ENCODE measurements around the gene TGFA. TPM values are rescaled to one million over a fixed set of nuclear protein-coding genes. Genes with fewer than 3 reads are reported as not detected.

The TGFA gene
- total and polyA plus RNA-seq, 7 experiments from 2014 or later = 0.44 to 3.2 (median 1.9) TPM; not detected in 1

DNA sequence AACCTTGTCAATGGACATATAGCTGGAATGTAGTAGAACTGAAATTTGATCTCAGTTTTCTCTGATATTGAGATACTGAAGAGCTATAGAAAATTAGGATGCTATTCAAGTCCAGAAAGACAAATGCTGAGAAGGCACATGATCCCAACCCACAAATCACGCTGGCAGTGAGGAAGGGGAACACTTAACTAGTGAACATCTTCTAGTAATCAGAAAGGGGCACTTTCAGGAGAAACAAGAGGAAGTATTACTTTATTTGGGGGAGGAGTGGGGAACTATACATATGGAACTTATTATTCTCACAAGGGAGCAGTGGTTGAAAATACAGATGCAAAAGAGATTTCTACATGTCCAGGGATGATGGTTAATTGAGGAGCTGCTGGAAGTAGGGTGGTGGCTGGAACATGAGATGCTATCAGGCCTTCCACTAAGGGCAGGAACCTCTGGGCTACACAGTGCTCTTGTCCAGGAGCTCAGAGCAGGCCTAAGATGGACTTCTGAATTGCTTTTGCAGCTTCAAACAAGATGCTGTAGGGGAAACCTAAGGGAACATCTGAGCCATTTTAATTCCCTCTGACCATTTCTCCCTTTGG is 79.3 kb downstream of the TGFA start:
- H3K27ac Mint-ChIP-seq = peak overlapping the region in 4 of 9 donors; percentile 5 to 71 (median 36)
- Histone ChIP-seq H3K36me3 (ENCODE audit: control insufficient read depth in 2 of 3, insufficient read depth in 3 of 3, low read length in 3 of 3) (no peaks in the 10 kb centered on the region), H3K27ac (ENCODE audit: low read depth, low read length) (no peak overlapping the region), H3K4me1 (ENCODE audit: control insufficient read depth in 2 of 2, insufficient read depth in 2 of 2, low read length in 2 of 2) (peaks cover 0 to 44% of the 10 kb centered on the region in 2 donors), H3K4me3 (ENCODE audit: low read length) (no peak overlapping the region), H3K27me3 (ENCODE audit: control insufficient read depth in 2 of 2, insufficient read depth in 2 of 2, low read length in 2 of 2) (no peaks in the 10 kb centered on the region), H3K9me3 (ENCODE audit: control insufficient read depth in 2 of 3, low read length in 3 of 3) (no peaks in the 10 kb centered on the region)
- no peaks in the 10 kb centered on the region for H3K36me3 Mint-ChIP-seq
- ChIA-PET CTCF (interaction anchor here (0.7 kb wide), 1 partner anchor 23 kb away, joined by 3 read pairs; no protein-coding TSS in a partner anchor), POLR2A (interaction anchor here (1.0 to 1.1 kb wide), 2 partner anchors 18 to 27 kb away, joined by 3 read pairs; no protein-coding TSS in a partner anchor)
- H3K4me1 Mint-ChIP-seq = peaks cover 15 to 81% (median 66%) of the 10 kb centered on the region in 7 donors
- no peak for ATAC-seq
- no peaks in the 10 kb centered on the region for H3K9me3 Mint-ChIP-seq
- intact Hi-C loops (cut with micrococcal nuclease) = no loop called here
- peak overlapping the region in 5 of 10 donors; percentile 4 to 60 (median 25) for H3K4me3 Mint-ChIP-seq
- DNase-seq = no peak
- H3K27me3 Mint-ChIP-seq = peaks cover 0 to 7% (median 0%) of the 10 kb centered on the region in 5 donors

DNA sequence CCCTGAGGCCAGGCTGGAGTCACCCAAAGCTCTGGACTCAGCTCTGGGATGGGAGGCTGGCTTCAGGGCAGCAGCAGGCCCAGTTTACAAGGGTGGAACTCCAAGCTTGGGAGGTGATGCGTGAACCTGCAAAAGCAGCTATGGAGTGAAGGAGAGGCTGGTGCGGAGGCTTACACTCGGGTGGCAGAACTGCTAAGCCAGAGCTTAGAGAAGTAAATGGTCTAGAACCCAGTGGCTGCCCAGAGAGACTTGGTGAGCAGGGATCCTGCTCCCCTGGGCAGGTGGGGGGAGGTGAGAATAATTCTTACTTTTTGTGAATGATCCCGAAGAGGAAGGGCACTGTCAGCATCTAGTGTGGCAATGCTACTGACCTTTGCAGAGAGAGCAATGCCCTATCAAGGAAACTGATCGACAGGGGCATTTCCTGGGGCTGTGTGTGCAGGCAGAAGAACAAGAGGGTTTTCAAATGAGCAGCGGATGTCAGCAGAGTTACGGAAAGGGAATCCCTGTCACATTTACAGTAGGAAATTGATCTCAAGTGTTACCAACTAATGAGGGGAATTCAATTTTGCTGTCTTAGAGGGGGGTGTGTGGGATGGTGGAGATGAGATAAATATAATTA is 80.4 kb downstream of the TGFA start:
- Histone ChIP-seq H3K9me3 (ENCODE audit: control insufficient read depth in 2 of 3, low read length in 3 of 3) (no peaks in the 10 kb centered on the region), H3K36me3 (ENCODE audit: control insufficient read depth in 2 of 3, insufficient read depth in 3 of 3, low read length in 3 of 3) (no peaks in the 10 kb centered on the region), H3K27me3 (ENCODE audit: control insufficient read depth in 2 of 2, insufficient read depth in 2 of 2, low read length in 2 of 2) (no peaks in the 10 kb centered on the region), H3K4me3 (ENCODE audit: low read length) (no peak overlapping the region), H3K27ac (ENCODE audit: low read depth, low read length) (no peak overlapping the region), H3K4me1 (ENCODE audit: control insufficient read depth in 2 of 2, insufficient read depth in 2 of 2, low read length in 2 of 2) (peaks cover 0 to 44% of the 10 kb centered on the region in 2 donors)
- peak; percentile 47 for ATAC-seq
- ChIA-PET POLR2A (no interaction called here), CTCF (no interaction called here)
- Mint-ChIP-seq H3K36me3 (no peaks in the 10 kb centered on the region), H3K27ac (peak overlapping the region in 7 of 9 donors; percentile 15 to 71 (median 45)), H3K27me3 (peaks cover 0 to 6% (median 0%) of the 10 kb centered on the region in 5 donors), H3K4me1 (peaks cover 15 to 89% (median 69%) of the 10 kb centered on the region in 7 donors), H3K9me3 (no peaks in the 10 kb centered on the region), H3K4me3 (peak overlapping the region; percentile 6 to 76 (median 51))
- intact Hi-C loops (cut with micrococcal nuclease) = loop anchor here in 1 of 2 donors (2.0 kb wide), 1 partner anchor 32 kb away; no protein-coding TSS in a partner anchor
- peak in 4 of 9 donors; percentile 24 to 36 (median 28) for DNase-seq

- intact Hi-C loops (cut with micrococcal nuclease) = loop anchor here in 1 of 2 donors (2.0 kb wide), 1 partner anchor 32 kb away; no protein-coding TSS in a partner anchor
- peaks cover 0 to 4% (median 0%) of the 10 kb centered on the region in 5 donors for H3K27me3 Mint-ChIP-seq
These were observed 81.3 kb downstream of the TGFA start for GRCh38 chr2:70472221-70472890.

GRCh38 chr2:70471129-70471528 is 82.5 kb downstream of the TGFA start:
- Mint-ChIP-seq H3K9me3 (peaks cover 0 to 3% (median 0%) of the 10 kb centered on the region in 11 donors), H3K27me3 (peaks cover 0 to 5% (median 0%) of the 10 kb centered on the region in 5 donors), H3K27ac (peak overlapping the region in 3 of 9 donors; percentile 19 to 38 (median 25)), H3K4me3 (peak overlapping the region in 6 of 10 donors; percentile 20 to 65 (median 44)), H3K4me1 (peaks cover 15 to 74% (median 58%) of the 10 kb centered on the region in 7 donors), H3K36me3 (no peaks in the 10 kb centered on the region)
- ATAC-seq (peak; percentile 45), DNase-seq (peak in 2 of 9 donors; percentile 19 to 22)
- intact Hi-C loops (cut with micrococcal nuclease) = no loop called here
- Histone ChIP-seq H3K36me3 (ENCODE audit: control insufficient read depth in 2 of 3, insufficient read depth in 3 of 3, low read length in 3 of 3) (no peaks in the 10 kb centered on the region), H3K27me3 (ENCODE audit: control insufficient read depth in 2 of 2, insufficient read depth in 2 of 2, low read length in 2 of 2) (no peaks in the 10 kb centered on the region), H3K4me3 (ENCODE audit: low read length) (no peak overlapping the region), H3K9me3 (ENCODE audit: control insufficient read depth in 2 of 3, low read length in 3 of 3) (no peaks in the 10 kb centered on the region), H3K4me1 (ENCODE audit: control insufficient read depth in 2 of 2, insufficient read depth in 2 of 2, low read length in 2 of 2) (peaks cover 0 to 44% of the 10 kb centered on the region in 2 donors), H3K27ac (ENCODE audit: low read depth, low read length) (no peak overlapping the region)
- POLR2A ChIA-PET = interaction anchor here (1.3 kb wide), 1 partner anchor 30 kb away, joined by 3 read pairs; no protein-coding TSS in a partner anchor
- CTCF ChIA-PET = no interaction called here

More at GRCh38 chr2:70472221-70472890, 81.3 kb downstream of the TGFA start:
- ATAC-seq (peak; percentile 51), DNase-seq (no peak)
- Histone ChIP-seq H3K27me3 (ENCODE audit: control insufficient read depth in 2 of 2, insufficient read depth in 2 of 2, low read length in 2 of 2) (no peaks in the 10 kb centered on the region), H3K4me3 (ENCODE audit: low read length) (no peak overlapping the region), H3K27ac (ENCODE audit: low read depth, low read length) (no peak overlapping the region), H3K9me3 (ENCODE audit: control insufficient read depth in 2 of 3, low read length in 3 of 3) (no peaks in the 10 kb centered on the region), H3K36me3 (ENCODE audit: control insufficient read depth in 2 of 3, insufficient read depth in 3 of 3, low read length in 3 of 3) (no peaks in the 10 kb centered on the region), H3K4me1 (ENCODE audit: control insufficient read depth in 2 of 2, insufficient read depth in 2 of 2, low read length in 2 of 2) (peaks cover 0 to 44% of the 10 kb centered on the region in 2 donors)
- CTCF ChIA-PET = no interaction called here
- POLR2A ChIA-PET = no interaction called here
- Mint-ChIP-seq H3K36me3 (no peaks in the 10 kb centered on the region), H3K4me1 (peaks cover 15 to 86% (median 69%) of the 10 kb centered on the region in 7 donors), H3K4me3 (peak overlapping the region in 3 of 10 donors; percentile 51 to 60 (median 56)), H3K27ac (peak overlapping the region in 2 of 9 donors; percentile 8 to 53), H3K9me3 (no peaks in the 10 kb centered on the region)

DNA sequence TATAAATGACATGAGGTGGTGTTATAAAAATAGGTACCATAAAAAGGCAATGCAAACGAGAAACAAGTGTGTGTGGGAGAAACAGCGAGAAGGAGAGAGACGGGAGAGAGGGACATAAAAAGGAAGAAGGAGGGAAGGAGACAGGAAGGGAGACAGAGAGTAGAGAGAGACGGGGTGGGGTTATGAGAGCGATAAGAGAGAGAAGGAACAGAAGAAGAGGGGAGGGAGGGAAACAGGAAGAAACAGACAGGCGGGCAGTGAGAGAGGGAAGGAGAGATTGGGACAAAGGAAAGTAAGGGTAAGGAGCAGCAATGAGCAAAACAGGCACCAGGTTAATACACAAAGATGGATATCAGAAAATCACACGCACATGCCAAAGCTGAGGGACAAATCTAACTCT is 83.7 kb downstream of the TGFA start:
- Histone ChIP-seq H3K4me1 (ENCODE audit: control insufficient read depth in 2 of 2, insufficient read depth in 2 of 2, low read length in 2 of 2) (peaks cover 0 to 36% of the 10 kb centered on the region in 2 donors), H3K36me3 (ENCODE audit: control insufficient read depth in 2 of 3, insufficient read depth in 3 of 3, low read length in 3 of 3) (no peaks in the 10 kb centered on the region), H3K27ac (ENCODE audit: low read depth, low read length) (no peak overlapping the region), H3K9me3 (ENCODE audit: control insufficient read depth in 2 of 3, low read length in 3 of 3) (no peaks in the 10 kb centered on the region), H3K4me3 (ENCODE audit: low read length) (no peak overlapping the region), H3K27me3 (ENCODE audit: control insufficient read depth in 2 of 2, insufficient read depth in 2 of 2, low read length in 2 of 2) (no peaks in the 10 kb centered on the region)
- Mint-ChIP-seq H3K27me3 (peaks cover 0 to 5% (median 0%) of the 10 kb centered on the region in 5 donors), H3K27ac (peak overlapping the region in 4 of 9 donors; percentile 1 to 39 (median 23)), H3K4me1 (peaks cover 10 to 63% (median 46%) of the 10 kb centered on the region in 7 donors), H3K9me3 (peaks cover 0 to 3% (median 0%) of the 10 kb centered on the region in 11 donors), H3K4me3 (peak overlapping the region in 4 of 10 donors; percentile 2 to 70 (median 32)), H3K36me3 (no peaks in the 10 kb centered on the region)
- DNase-seq (no peak), ATAC-seq (no peak)
- intact Hi-C loops (cut with micrococcal nuclease) = no loop called here
- ChIA-PET CTCF (interaction anchor here (0.6 kb wide), 1 partner anchor 1720 kb away, joined by 4 read pairs; no protein-coding TSS in a partner anchor), POLR2A (interaction anchor here (1.3 kb wide), 1 partner anchor 29 kb away, joined by 3 read pairs; no protein-coding TSS in a partner anchor)

DNA sequence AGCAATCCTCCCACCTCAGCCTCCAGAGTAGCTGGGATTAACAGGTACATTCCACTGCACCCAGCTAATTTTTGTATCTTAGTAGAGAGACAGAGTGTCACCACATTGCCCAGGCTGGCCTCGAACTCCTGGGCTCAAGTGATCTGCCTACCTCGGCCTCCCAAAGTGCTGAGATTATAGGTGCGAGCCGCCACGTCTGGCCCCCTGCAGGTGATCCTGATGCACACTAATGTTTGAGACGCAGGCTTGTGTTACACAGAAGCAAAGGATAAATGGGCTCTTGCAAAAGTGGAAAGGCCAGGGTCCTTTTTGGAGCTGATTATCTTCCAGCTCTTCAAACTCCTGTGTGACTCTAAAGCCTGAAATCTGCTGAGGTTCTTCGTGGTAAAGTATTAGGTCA is 84.2 kb downstream of the TGFA start:
- H3K27me3 Mint-ChIP-seq = peaks cover 0 to 5% (median 0%) of the 10 kb centered on the region in 5 donors
- intact Hi-C loops (cut with micrococcal nuclease) = no loop called here
- H3K36me3 ChIP-seq (ENCODE audit: control insufficient read depth in 2 of 3, insufficient read depth in 3 of 3, low read length in 3 of 3) = no peaks in the 10 kb centered on the region
- H3K4me3 ChIP-seq (ENCODE audit: low read length) = no peak overlapping the region
- ChIA-PET CTCF (no interaction called here), POLR2A (no interaction called here)
- H3K4me3 Mint-ChIP-seq = peak overlapping the region in 1 of 10 donors; percentile 46
- H3K9me3 Mint-ChIP-seq = peaks cover 0 to 3% (median 0%) of the 10 kb centered on the region in 11 donors
- no peaks in the 10 kb centered on the region for H3K9me3 ChIP-seq (ENCODE audit: control insufficient read depth in 2 of 3, low read length in 3 of 3)
- H3K27ac ChIP-seq (ENCODE audit: low read depth, low read length) = no peak overlapping the region
- H3K4me1 ChIP-seq (ENCODE audit: control insufficient read depth in 2 of 2, insufficient read depth in 2 of 2, low read length in 2 of 2) = peaks cover 0 to 31% of the 10 kb centered on the region in 2 donors
- no peak for ATAC-seq
- H3K36me3 Mint-ChIP-seq = no peaks in the 10 kb centered on the region
- H3K27ac Mint-ChIP-seq = peak overlapping the region in 2 of 9 donors; percentile 17 to 27
- H3K4me1 Mint-ChIP-seq = peaks cover 9 to 57% (median 41%) of the 10 kb centered on the region in 7 donors
- DNase-seq = no peak
- H3K27me3 ChIP-seq (ENCODE audit: control insufficient read depth in 2 of 2, insufficient read depth in 2 of 2, low read length in 2 of 2) = no peaks in the 10 kb centered on the region

All from naive thymus-derived CD4-positive, alpha-beta T cell (primary cell).